ENCODE measurements around the gene RANBP1. TPM values are rescaled to one million over a fixed set of nuclear protein-coding genes. Genes with fewer than 3 reads are reported as not detected.

RANBP1 gene
- total and polyA plus RNA-seq, 9 of the 15 experiments (the other 6 are each of a cell fraction or from before 2014, with no cell fraction given) = 162 to 2,891 (median 1,289) TPM

DNA sequence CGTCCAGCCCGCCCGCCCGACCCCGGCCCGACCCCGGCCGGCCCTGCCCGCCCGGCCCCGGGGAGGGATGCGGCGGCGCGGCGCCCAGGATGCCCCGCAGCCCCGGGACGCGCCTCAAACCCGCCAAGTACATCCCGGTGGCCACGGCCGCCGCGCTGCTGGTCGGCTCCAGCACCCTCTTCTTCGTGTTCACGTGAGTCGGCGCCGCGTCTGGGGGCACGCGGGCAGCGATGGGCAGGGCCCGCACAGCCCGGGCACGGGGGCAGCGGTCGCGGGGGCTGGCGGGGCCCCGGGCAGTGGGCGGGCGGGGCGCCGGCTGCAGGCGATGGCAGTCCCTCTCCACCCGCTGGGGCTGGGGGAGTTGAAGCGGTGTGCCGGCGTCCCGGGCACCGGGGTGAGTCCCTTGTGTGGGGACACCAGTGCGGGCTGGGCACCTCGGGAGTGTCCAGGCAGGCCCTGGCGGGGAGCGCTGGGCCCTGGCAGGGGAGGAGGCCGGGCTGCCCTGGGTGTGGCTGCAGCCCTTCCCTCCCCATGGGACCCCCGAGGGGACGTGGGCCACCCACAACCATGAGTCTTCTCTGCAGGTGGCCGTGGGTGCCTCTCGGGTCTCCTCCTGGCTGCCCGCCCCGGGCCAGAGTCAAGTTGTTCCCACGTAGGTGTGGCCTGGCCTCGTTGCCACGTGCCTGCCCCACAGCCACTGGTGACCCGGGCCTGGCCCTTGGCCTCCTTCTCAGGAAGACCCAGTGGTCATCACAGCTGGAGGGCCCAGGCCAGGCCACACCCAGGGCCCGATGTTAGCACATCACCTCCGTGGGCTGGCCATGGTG lies 16.2 kb downstream of the RANBP1 start (continued):
- TF ChIP-seq, protein P1, sequence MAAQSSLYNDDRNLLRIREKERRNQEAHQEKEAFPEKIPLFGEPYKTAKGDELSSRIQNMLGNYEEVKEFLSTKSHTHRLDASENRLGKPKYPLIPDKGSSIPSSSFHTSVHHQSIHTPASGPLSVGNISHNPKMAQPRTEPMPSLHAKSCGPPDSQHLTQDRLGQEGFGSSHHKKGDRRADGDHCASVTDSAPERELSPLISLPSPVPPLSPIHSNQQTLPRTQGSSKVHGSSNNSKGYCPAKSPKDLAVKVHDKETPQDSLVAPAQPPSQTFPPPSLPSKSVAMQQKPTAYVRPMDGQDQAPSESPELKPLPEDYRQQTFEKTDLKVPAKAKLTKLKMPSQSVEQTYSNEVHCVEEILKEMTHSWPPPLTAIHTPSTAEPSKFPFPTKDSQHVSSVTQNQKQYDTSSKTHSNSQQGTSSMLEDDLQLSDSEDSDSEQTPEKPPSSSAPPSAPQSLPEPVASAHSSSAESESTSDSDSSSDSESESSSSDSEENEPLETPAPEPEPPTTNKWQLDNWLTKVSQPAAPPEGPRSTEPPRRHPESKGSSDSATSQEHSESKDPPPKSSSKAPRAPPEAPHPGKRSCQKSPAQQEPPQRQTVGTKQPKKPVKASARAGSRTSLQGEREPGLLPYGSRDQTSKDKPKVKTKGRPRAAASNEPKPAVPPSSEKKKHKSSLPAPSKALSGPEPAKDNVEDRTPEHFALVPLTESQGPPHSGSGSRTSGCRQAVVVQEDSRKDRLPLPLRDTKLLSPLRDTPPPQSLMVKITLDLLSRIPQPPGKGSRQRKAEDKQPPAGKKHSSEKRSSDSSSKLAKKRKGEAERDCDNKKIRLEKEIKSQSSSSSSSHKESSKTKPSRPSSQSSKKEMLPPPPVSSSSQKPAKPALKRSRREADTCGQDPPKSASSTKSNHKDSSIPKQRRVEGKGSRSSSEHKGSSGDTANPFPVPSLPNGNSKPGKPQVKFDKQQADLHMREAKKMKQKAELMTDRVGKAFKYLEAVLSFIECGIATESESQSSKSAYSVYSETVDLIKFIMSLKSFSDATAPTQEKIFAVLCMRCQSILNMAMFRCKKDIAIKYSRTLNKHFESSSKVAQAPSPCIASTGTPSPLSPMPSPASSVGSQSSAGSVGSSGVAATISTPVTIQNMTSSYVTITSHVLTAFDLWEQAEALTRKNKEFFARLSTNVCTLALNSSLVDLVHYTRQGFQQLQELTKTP (IDR thresholded peaks at IDR 0.05; ENCODE audit: low read depth in 1 of 2, partially characterized antibody in 2 of 2) = no peak
- TF ChIP-seq NEUROD1 (IDR thresholded peaks at IDR 0.05; ENCODE audit: borderline replicate concordance, low read depth, low read length, partially characterized antibody) = peak; percentile 31
- TF ChIP-seq ZNF347 (CRISPR knock-in tag; IDR thresholded peaks at IDR 0.05; ENCODE audit: low read depth) = no peak
- TF ChIP-seq SMARCE1 (IDR thresholded peaks at IDR 0.05) = no peak
- TF ChIP-seq, protein P2, sequence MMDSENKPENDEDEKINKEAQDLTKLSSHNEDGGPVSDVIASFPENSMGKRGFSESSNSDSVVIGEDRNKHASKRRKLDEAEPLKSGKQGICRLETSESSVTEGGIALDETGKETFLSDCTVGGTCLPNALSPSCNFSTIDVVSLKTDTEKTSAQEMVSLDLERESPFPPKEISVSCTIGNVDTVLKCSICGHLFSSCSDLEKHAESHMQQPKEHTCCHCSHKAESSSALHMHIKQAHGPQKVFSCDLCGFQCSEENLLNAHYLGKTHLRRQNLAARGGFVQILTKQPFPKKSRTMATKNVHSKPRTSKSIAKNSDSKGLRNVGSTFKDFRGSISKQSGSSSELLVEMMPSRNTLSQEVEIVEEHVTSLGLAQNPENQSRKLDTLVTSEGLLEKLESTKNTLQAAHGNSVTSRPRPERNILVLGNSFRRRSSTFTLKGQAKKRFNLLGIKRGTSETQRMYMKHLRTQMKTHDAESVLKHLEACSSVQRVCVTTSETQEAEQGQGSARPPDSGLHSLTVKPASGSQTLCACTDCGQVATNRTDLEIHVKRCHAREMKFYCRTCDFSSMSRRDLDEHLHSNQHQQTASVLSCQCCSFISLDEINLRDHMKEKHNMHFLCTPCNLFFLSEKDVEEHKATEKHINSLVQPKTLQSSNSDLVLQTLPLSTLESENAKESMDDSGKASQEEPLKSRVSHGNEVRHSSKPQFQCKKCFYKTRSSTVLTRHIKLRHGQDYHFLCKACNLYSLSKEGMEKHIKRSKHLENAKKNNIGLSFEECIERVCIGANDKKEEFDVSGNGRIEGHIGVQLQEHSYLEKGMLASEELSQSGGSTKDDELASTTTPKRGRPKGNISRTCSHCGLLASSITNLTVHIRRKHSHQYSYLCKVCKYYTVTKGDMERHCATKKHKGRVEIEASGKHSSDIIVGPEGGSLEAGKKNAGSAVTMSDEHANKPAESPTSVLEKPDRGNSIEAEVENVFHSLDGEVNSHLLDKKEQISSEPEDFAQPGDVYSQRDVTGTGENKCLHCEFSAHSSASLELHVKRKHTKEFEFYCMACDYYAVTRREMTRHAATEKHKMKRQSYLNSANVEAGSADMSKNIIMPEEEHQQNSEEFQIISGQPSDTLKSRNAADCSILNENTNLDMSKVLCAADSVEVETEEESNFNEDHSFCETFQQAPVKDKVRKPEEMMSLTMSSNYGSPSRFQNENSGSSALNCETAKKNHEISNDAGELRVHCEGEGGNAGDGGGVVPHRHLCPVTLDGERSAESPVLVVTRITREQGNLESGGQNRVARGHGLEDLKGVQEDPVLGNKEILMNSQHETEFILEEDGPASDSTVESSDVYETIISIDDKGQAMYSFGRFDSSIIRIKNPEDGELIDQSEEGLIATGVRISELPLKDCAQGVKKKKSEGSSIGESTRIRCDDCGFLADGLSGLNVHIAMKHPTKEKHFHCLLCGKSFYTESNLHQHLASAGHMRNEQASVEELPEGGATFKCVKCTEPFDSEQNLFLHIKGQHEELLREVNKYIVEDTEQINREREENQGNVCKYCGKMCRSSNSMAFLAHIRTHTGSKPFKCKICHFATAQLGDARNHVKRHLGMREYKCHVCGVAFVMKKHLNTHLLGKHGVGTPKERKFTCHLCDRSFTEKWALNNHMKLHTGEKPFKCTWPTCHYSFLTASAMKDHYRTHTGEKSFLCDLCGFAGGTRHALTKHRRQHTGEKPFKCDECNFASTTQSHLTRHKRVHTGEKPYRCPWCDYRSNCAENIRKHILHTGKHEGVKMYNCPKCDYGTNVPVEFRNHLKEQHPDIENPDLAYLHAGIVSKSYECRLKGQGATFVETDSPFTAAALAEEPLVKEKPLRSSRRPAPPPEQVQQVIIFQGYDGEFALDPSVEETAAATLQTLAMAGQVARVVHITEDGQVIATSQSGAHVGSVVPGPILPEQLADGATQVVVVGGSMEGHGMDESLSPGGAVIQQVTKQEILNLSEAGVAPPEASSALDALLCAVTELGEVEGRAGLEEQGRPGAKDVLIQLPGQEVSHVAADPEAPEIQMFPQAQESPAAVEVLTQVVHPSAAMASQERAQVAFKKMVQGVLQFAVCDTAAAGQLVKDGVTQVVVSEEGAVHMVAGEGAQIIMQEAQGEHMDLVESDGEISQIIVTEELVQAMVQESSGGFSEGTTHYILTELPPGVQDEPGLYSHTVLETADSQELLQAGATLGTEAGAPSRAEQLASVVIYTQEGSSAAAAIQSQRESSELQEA (IDR thresholded peaks at IDR 0.05; ENCODE audit: low read depth) = no peak

Data from K562 (cell line).